HG03575 (cell line): ENCODE measurements around the gene ZFAND4.

ENCODE experiments used
- ATAC-seq: cut with Tn5 transposase; IDR thresholded peaks from one replicate; pipeline ENCODE4 v1.9.1; 2021; ENCODE audit not compliant: unreplicated experiment, insufficient number of reproducible peaks, low FRiP score; ENCODE audit errors: extremely low read depth

The ZFAND4 gene

GRCh38 chr10:45566415-45566814 lies 106.2 kb downstream of the ZFAND4 start:
- ATAC-seq, result no peak
